Breast epithelium (tissue), 3 donors: ENCODE data around the gene IPO4.

Source experiments
- CTCF ChIP-seq, 3 donors: fragments of 450-650 bp; IDR thresholded peaks; one replicate each; pipeline ENCODE4 v1.5.1; 2016 to 2017; ENCODE audit warnings: antibody characterized with exemption in 3 of 3, mild to moderate bottlenecking in 3 of 3, moderate library complexity in 3 of 3
- POLR2A ChIP-seq: fragments of 450-650 bp; IDR thresholded peaks from one replicate; pipeline ENCODE4 v1.6.1; 2016; ENCODE audit warnings: antibody characterized with exemption, mild to moderate bottlenecking, moderate library complexity

- no peak for TF ChIP-seq CTCF (IDR thresholded peaks at IDR 0.05)
- no peak for TF ChIP-seq POLR2A
Measured at GRCh38 chr14:24231263-24232120, 42.9 kb upstream of the IPO4 start.
